Measurements from ENCODE around the gene PNN. TPM values are rescaled to one million over a fixed set of nuclear protein-coding genes. Genes with fewer than 3 reads are reported as not detected.

PNN gene
- total RNA-seq, 3 donors from 2014 or later: 31.8 to 50.8 (median 47.4) TPM

- Histone ChIP-seq H3K4me1 (peaks cover 0 to 8% of the 10 kb centered on the region in 2 donors), H3K9me3 (no peaks in the 10 kb centered on the region), H3K27ac (peak overlapping the region; percentile 4 to 95), H3K27me3 (no peaks in the 10 kb centered on the region), H3K4me3 (peak overlapping the region; percentile 83 to 92 (median 88)), H3K36me3 (no peaks in the 10 kb centered on the region)
- TF ChIP-seq CTCF (IDR thresholded peaks at IDR 0.05) (no peak), POLR2AphosphoS5 (IDR thresholded peaks at IDR 0.05) (no peak), POLR2A (IDR thresholded peaks at IDR 0.05) (no peak)
- DNase-seq (ENCODE audit: low spot score in 2 of 2): no peak
- intact Hi-C loops (cut with DNase I; ENCODE audit: low total_unique reads): no loop called here
Measured at GRCh38 chr14:39176263-39177167, 1.5 kb downstream of the PNN start.

- Histone ChIP-seq H3K9me3 (no peaks in the 10 kb centered on the region), H3K4me3 (no peak overlapping the region), H3K4me1 (peaks cover 0 to 8% of the 10 kb centered on the region in 2 donors), H3K27ac (no peak overlapping the region), H3K36me3 (no peaks in the 10 kb centered on the region), H3K27me3 (no peaks in the 10 kb centered on the region)
- TF ChIP-seq POLR2A (IDR thresholded peaks at IDR 0.05) (no peak), CTCF (IDR thresholded peaks at IDR 0.05) (no peak), POLR2AphosphoS5 (IDR thresholded peaks at IDR 0.05) (no peak)
- intact Hi-C loops (cut with DNase I; ENCODE audit: low total_unique reads): no loop called here
- no peak for DNase-seq (ENCODE audit: low spot score in 2 of 2)
Measured at GRCh38 chr14:39177168-39177545, 2.1 kb downstream of the PNN start.

- H3K27ac ChIP-seq: no peak overlapping the region
- H3K4me3 ChIP-seq: no peak overlapping the region
- no peak for TF ChIP-seq POLR2AphosphoS5 (IDR thresholded peaks at IDR 0.05)
- no peak for TF ChIP-seq POLR2A (IDR thresholded peaks at IDR 0.05)
- TF ChIP-seq CTCF (IDR thresholded peaks at IDR 0.05): no peak
- intact Hi-C loops (cut with DNase I; ENCODE audit: low total_unique reads): no loop called here
- H3K36me3 ChIP-seq: no peaks in the 10 kb centered on the region
- no peaks in the 10 kb centered on the region for H3K9me3 ChIP-seq
- H3K27me3 ChIP-seq: no peaks in the 10 kb centered on the region
- H3K4me1 ChIP-seq: peaks cover 0 to 8% of the 10 kb centered on the region in 2 donors
- no peak for DNase-seq (ENCODE audit: low spot score in 2 of 2)
Measured at GRCh38 chr14:39179042-39179441, 4.0 kb downstream of the PNN start.

- Histone ChIP-seq H3K4me1 (peaks cover 0 to 8% of the 10 kb centered on the region in 2 donors), H3K36me3 (no peaks in the 10 kb centered on the region), H3K27me3 (no peaks in the 10 kb centered on the region), H3K4me3 (no peak overlapping the region), H3K9me3 (no peaks in the 10 kb centered on the region), H3K27ac (no peak overlapping the region)
- intact Hi-C loops (cut with DNase I; ENCODE audit: low total_unique reads): no loop called here
- TF ChIP-seq CTCF (IDR thresholded peaks at IDR 0.05): no peak
- TF ChIP-seq POLR2A (IDR thresholded peaks at IDR 0.05): no peak
- TF ChIP-seq POLR2AphosphoS5 (IDR thresholded peaks at IDR 0.05): no peak
- DNase-seq (ENCODE audit: low spot score in 2 of 2): no peak
Measured at GRCh38 chr14:39180553-39180952, 5.5 kb downstream of the PNN start.

GRCh38 chr14:39181026-39181692 is 6.1 kb downstream of the PNN start:
- Histone ChIP-seq H3K9me3 (no peaks in the 10 kb centered on the region), H3K4me1 (peaks cover 0 to 8% of the 10 kb centered on the region in 2 donors), H3K27me3 (no peaks in the 10 kb centered on the region), H3K27ac (no peak overlapping the region), H3K4me3 (no peak overlapping the region), H3K36me3 (no peaks in the 10 kb centered on the region)
- TF ChIP-seq CTCF (IDR thresholded peaks at IDR 0.05) (no peak), POLR2AphosphoS5 (IDR thresholded peaks at IDR 0.05) (no peak), POLR2A (IDR thresholded peaks at IDR 0.05) (no peak)
- intact Hi-C loops (cut with DNase I; ENCODE audit: low total_unique reads): no loop called here
- DNase-seq (ENCODE audit: low spot score in 2 of 2): no peak

Measured in breast epithelium (tissue), 4 donors.